NCI-H446 treated with DMSO at 0.1 percent for 48 hours (cell line): ENCODE data around the gene RSPO4.

Experiments
- DNase-seq: peaks from one replicate; lab custom pipeline; 2025; lab: John Stamatoyannopoulos, UW

RSPO4 gene

DNA sequence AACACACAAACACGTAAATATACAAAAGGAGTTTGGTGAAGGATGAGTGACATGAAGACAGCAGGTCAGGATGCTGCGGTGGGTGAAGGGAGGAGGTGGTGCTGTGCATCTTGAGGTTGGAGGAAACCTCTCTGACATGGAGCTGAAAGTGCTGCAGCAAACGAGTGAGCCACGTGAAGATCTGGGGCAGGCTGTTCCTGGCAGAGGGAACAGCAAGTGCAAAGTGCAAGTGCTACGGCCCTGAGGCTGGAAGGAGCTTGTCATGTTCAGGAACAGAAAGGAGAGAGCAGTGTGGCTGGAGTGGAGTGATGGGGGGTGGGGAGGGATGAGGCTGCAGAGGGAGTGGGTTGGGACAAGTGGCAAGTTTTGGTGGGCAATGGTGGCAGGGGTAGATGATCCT, 61.2 kb downstream of the RSPO4 start:
- no peak for DNase-seq

DNA sequence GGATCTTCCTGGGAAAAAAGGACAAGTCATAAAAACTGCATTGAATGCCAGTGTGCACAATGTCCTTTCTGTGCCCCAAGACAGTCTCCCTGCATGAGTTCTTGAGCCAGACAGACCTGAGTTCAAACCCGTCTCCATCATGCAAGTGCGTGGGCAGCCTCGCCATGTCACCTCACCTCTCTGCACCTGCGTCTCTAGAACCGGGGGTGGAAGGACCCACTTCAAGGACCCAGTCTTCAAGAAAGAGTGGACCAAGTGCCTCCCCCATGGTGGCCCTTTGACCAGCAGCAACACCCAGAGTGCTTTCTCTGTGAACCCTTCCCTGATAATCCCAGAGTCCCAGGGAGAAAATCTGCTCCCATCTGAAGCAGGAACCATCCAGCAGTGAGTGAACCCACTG, 62.5 kb downstream of the RSPO4 start:
- DNase-seq = no peak

DNA sequence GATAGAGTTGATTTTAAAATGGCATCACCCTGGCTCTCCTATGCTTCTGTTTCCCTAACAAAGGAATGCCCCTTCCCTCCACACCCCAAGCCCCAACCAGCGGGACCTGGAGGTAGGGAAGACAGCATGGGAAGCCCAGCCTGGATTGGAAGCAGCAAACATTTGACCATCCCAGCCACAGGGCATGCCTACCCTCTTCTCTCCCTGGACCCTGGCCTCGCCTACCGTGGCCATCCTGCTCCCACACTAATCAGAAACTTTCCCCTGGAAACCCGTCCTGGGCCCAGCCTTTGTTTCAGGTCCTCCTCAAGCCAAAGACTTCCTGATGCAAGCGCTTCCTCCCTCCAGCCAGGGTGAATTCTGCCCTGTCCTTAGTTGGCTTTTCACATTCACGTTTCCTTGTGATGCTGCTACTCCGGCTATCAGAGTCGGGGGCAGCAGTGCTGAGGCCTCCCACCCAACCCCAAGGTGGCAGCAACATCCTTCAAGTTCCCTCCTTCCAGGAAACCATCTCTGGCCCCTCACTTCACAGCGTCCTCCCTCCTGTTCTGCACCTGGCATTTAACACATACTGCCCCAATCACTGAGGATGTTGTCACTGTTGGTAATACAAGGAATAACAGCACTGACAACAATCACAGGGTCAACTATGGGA, 67.8 kb downstream of the RSPO4 start:
- no peak for DNase-seq

DNA sequence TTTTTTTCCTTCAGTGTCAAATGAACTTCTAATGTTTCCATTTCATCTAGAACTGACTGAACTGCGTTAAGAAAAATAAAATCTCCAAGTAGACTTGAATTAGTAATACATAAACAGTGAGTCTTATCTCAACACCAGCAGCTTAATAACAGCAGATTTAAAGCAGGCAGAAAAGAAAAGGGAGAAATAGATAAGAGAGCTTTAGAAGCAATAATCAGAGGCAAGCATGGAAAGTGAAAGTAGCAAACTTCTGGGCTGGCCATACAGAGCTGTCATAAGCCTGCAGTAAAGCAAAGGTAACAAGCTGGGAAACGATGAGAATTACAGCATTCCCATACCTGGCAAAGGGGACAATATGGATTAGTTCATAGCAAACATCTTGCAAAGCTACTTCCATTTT, 69.1 kb downstream of the RSPO4 start:
- DNase-seq = no peak

DNA sequence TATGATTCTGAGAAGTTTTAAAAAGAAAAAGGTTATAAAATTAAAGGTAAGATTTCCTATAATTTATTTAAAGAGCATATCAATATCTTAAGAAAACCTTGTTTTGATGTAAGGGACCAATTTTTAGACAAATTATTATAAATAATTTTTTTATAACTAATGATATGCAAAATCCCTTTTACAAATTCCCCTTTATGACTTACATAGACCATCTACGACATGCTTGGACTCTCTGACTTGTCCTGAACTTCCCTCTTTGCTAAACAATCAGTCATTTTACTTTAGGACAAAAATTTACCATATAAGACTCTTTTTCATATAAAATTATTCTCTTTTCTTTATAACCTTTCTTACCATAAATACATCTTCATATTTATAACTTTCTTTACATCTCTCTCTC, 70.7 kb downstream of the RSPO4 start:
- no peak for DNase-seq

DNA sequence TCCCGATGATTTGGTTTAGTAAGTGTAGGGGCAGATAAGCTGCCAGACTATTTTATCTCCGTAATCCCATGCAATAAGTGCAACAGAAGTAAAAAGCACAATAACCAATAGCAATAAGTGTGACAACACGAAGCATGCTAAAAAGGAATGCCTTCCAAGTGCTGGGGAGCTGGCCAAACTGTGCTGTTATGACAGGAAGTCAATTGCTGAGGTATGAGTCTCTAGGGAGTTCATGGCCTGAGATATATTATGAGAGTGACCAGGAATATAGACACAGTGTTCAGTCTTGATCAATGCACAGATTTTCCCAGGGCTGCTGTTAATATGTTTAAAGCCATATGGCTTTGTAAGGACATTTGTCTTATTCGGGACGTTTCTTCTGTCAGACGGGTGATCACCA, 75.4 kb downstream of the RSPO4 start:
- DNase-seq = no peak

DNA sequence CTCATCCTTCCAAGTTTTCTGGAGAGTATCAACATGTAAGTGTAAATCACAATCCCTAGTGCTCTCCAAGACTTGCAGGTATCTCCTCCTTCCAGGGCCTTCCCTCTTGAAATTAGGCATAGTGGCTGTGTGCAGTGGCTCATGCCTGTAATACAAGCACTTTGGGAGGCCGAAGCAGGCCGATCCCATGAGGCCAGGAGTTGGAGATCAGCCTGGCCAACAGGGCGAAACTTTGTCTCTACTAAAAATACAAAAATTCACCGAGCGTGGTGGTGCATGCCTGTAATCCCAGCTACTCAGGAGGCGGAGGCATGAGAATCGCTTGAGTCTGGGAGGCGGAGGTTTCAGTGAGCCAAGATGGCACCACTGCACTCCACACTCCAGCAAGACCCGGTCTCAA, 76.6 kb downstream of the RSPO4 start:
- DNase-seq = no peak

DNA sequence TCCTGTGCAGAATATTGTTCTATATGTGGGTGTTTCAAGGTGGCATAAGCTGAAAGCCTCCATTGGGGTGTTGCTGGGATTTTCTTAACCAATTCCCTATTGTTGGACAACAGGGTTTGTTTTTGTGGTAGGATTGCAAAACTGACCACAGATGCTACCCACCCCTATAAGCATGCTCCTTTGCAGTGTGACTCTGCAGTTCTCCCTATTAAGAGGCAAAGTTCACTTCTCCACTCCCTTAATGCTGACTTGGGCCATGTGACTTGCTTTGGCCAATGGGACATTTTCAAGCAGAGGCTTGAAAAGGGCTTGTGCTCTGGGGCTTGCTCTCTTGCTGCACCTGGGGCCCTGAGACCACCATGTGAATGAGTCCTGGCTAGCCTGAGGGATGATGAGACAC, 77.5 kb downstream of the RSPO4 start:
- no peak for DNase-seq

DNA sequence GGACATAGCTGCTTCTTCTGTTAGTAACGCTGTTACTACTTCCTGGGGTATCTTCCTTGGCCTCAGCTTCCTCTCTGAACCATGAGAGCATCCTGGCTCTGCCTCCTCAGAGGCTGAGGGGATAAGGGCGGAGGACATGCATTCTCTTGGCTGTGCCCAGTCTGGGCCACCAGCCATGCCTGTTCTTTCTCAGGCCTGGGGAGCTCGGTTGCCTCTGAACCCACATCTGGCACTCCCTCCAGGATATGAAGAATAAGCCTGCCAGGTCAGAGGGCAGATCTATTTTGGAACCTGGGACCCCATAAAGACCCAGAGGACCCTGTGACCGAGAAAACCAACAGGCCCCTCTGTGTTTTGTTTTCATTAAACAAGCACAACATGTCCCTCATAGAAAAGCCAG, 79.3 kb downstream of the RSPO4 start:
- no peak for DNase-seq

DNA sequence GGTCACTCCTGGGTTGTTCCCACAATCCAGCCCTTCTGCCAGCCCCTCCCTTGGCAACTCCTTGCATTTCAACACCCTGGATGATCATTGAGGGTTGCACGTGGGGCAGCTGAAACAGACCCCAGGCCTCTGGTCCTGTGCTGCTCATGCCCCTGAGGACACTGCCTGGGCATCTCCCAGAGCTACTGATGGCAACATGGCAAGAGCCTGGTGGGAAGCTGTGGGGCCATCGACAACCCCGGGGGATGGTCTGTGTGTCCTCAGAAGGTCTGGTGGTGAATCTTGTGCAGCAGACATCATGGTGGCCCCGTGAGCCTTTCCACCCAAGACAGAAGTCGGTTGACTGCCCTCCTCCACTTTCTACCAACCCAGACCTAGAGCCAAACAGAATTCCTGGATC, 81.0 kb downstream of the RSPO4 start:
- no peak for DNase-seq

DNA sequence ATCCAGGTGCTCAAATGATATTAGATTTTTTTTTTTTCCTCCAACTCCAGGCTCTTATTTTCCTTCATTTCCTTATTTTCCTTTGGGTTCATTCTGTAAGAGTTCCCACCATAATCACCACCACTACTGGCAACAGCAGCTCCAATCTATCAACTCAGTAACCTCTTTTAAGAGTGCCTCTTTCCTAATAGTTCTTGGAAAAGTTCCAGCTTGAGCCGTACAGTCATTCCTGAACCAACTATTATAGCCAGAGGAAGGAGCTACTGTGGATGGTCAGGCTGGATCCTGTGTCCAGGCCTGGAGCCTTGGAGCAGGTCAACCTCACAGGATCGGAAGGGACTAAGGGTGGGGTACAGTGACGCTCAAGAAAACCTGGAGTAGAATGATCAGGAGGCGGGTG, 81.8 kb downstream of the RSPO4 start:
- no peak for DNase-seq

DNA sequence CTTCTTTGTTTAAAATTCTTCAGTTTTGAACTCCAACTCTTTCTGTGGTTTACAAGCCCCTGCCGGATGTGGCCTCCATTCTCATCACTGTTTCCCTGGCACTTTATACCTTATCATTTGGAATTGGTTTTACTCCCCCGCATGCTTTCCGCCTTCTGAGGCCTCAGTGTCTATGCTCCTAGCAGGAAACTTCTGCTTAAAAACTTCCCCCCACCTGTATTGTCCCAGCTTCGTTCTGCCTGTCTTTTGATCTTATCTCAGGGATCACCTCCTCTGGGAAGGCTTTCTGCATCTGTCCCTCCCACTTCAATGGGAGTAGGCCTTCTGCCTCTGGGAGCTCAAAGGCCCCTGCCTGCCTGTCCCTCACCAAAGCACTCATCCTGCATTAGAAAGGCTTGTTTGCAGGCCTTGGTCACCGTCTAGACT, 82.6 kb downstream of the RSPO4 start:
- DNase-seq = no peak

DNA sequence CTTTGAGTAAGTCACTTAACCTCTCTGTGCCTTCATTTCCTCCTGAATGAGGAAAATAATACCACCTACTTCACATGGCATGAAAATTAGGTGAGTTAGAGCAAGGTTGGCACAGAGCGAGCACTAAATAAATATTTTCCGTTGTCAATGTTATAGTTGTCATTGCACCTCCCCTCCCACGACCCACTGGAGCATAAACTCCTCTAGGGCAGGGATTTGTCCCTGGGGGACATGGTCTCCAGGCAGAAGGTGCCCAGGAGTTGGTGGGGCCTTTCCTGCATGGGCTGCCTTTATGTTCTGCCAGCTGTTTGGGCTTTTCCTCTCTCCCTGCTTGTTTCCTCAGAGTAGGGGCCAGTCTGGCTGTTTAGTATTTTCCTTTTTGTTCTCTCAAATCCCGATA, 84.7 kb downstream of the RSPO4 start:
- no peak for DNase-seq

DNA sequence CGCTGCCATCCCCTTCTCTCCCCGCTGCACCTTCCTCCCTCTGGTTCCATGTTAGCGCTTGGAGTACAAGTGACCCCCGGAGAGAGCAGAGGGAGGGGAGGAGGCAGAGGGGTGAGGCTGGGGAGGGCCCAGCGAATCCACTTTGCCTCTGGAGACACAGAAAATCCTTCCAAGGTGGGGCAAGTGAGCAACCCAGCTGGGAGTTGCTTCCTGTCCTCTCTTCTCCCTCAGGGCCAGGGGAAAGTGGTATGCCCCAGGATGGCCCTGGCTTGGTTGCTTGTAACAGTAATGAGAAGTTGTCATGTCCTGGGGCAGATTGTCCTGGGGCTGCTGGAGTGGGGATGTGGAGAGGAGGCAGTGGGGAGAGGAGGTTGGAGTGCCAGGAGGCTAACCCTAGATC, 85.3 kb downstream of the RSPO4 start:
- no peak for DNase-seq

DNA sequence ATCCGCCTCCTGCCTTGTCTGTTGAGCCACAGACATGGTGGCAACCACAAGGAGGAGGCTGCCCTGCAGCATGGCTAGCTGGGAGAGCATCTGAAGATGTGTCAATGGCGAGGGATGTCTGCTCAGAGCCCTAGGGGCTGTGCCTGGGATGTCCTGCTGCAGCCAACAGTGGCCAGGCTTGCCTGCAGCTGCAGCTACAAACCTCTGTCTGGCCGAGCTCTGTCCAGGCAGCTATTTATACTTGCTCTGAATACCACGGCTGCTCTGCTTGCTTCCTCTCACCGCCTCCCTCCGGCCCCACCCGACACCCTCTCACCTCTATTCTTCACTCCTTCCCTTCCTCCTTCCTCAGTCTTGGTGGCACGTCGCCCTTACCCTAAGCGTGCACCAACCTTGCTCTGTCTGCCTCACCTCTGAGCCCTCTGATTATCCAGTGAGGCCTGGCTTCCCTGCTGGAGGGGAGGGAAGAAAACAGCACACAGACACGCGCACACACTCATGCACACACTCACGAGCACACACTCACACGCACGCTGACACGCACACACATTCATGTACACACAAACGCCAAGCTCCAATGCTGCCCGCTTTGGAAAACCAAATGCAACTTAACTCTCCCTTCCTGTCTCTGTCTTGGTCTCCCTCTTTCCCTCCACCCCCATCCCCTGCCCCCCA, 85.8 kb downstream of the RSPO4 start, which contains the start of gene ANGPT4:
TSS of gene ANGPT4 (minus strand) at position 210 of the 675 bp plus-strand sequence. CDS start at position 90, 120 bp downstream.
- DNase-seq = no peak

DNA sequence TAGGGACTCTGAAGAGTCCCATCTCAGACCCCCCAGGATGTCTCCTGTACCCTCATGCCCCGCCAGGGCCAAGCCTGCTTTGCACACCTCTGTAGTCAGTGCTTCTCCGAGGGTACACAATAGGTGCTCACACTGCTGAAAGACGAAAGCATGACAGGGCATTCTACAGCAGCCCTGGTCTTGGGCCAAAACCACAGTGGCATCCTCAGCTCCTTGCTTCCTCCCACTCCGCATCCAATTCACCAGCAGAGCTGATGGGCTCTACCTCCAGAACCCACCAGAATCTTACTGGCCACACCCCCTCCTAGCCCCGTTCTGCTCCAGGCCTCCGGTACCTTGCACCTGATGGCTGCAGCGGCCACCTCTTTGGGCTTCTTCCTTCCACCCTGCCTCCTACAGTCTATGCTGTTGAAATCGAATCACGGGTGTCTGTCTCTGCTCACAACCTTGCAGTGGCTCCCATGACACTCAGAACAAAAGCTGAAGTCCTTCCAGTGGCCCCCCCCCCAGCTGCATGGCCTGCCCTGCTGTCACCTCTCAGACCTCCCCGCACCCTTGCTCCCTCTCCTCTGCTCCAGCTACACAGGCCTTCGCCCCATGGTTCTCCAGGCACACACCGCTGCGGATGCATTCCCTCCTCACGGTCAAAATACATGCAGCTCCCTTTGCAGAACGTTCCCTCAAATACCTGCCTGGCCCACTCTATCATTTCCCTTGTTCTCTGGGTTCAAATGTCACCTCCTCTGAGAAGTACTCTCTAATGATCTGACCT, 87.2 kb downstream of the RSPO4 start:
- DNase-seq = no peak

DNA sequence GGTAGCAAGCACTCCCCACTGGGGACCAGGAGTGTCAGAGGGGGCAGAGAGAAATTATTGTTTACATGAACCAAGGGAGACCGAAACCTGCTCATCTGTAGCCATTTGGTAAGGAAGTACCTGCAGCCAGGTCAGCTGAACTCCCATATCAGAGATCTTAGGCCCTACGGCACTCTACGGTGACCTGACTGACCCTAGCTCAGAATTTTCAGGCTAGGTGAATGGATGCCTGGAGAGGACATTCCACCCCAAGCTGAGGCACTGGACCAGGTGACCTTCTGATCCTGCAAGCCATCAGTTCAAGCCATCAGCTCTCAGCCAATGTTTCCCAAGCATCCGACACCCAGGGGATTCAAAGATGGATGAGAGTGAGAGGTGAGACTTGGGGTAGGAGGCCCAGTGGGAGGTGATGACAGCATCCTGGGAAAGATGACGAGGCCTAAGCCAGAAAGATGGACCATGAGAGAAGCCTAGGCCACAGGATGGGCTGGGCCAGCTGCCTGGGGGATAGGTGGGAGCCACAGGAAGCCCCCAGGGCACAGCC, 88.7 kb downstream of the RSPO4 start:
- no peak for DNase-seq

DNA sequence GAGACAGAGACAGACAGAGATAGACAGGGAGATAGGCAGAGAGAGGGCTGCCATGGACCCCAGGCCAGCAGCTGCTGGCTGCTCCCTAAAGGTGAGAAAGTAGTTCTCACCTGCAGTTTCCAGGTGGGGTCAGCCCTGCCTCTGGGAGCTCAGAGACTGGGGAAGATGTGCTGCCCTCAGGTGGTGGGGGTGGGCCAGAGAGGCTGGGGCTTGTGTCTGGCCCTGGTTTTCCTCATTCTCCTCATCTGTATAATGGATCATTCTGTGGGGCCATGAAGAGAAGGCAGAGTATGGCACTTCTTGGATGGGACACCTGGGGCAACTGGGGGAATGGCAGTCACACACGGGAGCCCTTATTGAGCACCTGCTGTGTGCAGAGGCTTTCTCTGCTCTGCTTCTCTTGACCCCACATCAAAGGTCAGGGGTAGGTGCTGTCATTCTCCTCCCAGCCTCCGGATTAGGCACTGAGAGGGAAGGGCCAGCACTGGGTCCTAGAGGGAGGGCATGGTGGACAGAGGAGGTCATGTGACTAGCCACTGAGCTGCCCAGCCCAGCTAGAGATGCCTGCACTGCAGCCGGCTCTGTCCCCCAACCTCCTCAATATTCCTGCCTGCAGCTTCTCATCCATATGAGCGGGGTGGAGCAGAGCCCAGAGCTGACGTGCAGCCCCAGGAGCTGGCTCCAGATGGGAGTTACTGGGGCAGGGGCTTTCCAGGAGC, 90.1 kb downstream of the RSPO4 start:
- DNase-seq = no peak

DNA sequence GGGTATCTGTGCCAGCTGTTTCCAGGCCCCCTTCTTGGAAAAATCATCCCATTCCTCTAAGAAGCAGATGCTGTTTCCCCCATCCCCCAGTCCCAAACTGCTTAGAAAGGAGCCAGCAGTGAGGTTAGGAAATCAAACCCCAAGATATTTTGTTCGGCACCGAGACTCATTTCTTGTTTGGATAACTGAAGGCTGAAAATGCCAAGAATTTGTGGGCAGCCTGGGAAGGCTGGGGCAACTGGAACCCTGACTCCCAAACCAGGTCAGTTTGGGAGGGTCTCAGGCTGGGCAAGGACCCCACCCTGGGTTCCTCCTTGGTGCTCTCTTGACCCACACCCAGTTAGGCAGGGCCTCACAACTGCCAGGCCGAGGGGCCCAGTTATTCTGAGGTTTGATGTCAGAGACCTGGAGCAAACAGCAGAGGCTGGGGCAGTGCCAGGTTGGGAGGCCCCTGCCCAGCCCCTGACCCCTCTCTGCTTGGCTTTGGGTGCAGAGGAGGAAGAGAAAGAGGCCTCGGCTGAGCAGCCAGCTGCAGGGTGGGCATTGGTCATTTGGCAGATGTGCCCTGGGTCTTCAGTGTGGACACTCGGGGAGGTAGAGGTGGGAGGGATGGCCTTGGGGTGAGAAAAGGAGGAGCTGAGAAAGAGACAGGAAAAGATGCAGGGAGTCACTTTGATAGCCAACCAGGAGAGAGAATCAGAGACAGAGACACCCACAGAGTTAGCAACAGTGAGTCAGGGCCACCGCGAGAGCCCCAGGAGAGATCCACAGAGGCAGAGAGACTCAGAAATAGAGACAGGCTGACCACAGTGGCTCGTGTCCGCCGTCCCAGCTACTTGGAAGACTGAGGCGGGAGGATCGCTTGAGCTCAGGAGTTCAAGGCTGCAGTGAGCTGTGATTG, 91.0 kb downstream of the RSPO4 start:
- DNase-seq = no peak

DNA sequence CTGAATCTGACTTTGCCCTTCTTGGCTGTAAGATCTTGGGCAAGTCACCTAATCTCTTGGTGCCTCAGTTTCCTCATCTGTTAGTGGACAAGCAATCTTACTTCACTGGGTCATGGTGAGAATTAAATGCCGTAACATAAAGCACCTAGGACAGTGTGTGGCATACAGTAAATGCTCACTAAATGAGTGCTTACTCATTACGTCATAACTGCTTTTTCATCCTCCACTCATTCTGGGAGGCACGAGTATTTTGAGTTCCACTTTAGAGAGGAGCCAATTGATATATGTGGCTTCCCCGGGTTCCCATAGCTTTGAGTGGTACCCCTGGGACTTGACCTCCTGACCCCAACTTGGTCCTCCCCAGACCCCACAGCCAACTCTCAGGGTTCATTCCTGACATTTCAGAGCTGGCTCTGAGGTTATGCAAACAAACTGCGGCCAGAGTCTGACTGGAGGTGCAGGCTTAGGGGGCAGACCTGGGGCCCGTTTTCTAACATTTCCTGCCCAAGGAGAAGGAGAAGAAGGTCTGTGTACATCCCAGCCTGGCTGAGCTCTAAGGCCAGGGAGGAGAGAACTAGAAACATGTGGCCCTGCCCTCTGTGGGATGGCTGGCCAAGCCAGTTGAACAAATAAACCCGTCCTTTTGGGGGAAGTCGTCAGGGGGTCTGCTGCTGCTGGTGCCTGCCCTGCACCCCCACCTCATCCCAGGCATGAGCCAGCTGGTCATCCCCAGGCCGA, 91.8 kb downstream of the RSPO4 start:
- no peak for DNase-seq
